ENCODE data around the gene ZNF366.

The ZNF366 gene

GRCh38 chr5:72522607-72523006 lies 15.4 kb upstream of the ZNF366 start:
- no peak for DNase-seq (ENCODE audit: low read depth in 2 of 2)

- no peak for DNase-seq (ENCODE audit: low read depth in 2 of 2)
Measured at GRCh38 chr5:72519111-72519510, 11.9 kb upstream of the ZNF366 start.

DNA sequence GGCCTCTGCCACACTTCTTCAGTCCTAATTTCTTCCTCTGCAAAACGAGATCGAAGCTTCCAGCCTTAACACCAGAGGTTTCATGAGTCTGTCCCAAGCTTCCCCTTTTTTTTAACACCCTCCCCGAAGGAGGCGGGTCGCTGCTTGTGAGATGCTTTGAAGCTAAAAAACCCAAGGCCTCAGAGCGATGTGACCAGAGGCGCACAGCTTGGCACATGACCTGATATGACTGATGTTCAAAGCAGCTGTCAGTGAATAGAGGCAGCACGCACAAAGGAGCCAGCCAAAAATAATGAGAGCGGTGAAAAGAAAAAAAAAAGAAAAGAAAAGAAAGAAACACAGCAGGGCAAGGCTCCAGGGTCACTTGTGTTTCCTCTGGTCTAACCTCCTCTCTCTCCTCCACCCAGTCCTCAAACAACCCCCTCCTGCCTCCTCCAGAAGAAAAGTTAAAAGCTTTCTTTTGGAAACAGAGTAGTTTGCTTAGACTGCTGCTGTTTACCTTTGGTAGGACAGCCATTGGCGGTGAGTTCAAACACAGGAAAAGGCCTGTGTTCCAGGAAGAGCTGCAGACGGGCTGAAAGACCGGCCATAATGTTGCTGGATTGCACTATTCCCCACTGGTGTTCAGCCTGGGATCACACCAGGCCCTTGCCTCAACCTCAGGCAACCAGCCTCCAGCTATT lies 10.9 kb upstream of the ZNF366 start:
- DNase-seq (ENCODE audit: low read depth in 2 of 2) = no peak

GRCh38 chr5:72516916-72517315 lies 9.7 kb upstream of the ZNF366 start:
- no peak for DNase-seq (ENCODE audit: low read depth in 2 of 2)

GRCh38 chr5:72515211-72515610 lies 8.0 kb upstream of the ZNF366 start:
- DNase-seq (ENCODE audit: low read depth in 2 of 2) = no peak

- no peak for DNase-seq (ENCODE audit: low read depth in 2 of 2)
Measured at GRCh38 chr5:72512593-72512860, 5.3 kb upstream of the ZNF366 start.

DNA sequence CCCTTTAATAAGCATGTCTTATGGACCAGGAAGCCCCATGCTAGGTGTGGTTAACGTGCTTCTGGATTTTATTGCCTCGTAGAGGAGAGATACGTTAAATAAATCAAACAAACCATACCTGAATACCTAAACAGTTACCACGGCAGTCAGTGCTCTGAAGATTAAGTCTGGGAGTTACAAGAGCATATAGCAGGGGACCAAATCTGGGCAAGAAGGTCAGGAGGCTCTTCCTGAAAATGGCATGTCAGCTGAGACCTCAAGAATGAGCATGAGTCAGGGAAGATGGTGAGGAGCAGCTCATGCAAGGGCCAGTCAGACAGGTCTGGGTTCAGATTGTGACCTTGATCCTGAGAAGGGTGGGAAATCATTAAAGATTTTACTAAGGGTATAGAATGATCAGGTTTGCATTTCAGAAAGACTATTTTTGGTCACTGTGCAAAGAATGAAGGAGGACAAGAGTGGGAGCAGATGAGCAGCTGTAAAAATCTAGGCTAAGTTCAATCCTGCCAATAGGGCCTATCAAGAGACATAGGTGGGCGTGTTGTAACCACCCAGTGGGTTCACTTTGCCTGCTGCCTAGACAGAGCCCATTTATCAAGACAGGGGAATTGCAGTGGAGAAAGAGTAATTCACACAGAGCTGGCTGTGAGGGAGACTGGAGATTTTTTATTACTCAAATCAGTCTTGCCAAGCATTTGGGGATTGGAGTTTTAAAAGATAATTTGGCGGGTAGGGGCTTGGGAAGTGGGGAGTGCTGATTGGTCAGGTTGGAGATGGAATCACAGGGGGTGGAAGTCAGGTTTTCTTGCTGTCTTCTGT lies 4.8 kb upstream of the ZNF366 start:
- no peak for DNase-seq (ENCODE audit: low read depth in 2 of 2)

GRCh38 chr5:72511366-72511765 lies 4.2 kb upstream of the ZNF366 start:
- DNase-seq (ENCODE audit: low read depth in 2 of 2) = no peak

GRCh38 chr5:72510610-72511181 lies 3.5 kb upstream of the ZNF366 start:
- peak; percentile 50 to 55 for DNase-seq (ENCODE audit: low read depth in 2 of 2)

DNA sequence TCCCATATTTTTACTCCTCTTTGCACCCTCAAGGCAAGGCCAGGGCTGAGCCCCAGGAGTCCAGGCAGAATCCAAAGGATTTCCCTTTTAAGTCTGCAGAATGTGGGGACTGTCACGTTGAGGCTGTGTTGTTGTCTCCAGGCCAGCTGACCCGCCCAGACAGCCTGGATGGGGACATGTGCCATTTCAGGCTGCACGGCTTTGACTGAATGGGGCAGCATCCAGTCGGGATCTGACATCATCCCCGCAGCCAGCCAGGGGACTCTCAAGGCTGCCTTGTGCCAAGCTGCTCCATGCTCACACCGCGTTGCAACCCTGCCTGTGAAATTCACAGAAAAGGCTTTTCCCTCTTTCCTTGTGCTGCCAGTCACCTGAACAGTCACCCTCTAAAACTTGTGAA lies 2.2 kb upstream of the ZNF366 start:
- DNase-seq (ENCODE audit: low read depth in 2 of 2) = no peak

- no peak for DNase-seq (ENCODE audit: low read depth in 2 of 2)
Measured at GRCh38 chr5:72508241-72509170, 1.3 kb upstream of the ZNF366 start.

DNA sequence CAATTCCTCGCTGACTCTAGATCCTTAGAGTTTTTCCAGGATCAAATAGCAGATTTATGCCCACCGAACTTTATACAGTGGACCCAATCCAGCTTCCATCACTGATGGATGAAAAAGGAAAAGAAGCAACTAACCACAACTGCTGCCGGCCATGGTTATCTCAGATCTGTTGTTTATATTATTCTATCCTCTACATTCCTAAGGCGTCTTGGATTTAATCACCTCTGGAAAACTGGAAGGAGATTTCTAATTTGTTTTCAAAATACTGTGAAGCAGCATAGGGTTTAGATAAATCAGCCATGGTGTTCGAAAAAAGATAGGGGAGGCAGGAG lies 663 bp upstream of the ZNF366 start:
- DNase-seq (ENCODE audit: low read depth in 2 of 2) = no peak

DNA sequence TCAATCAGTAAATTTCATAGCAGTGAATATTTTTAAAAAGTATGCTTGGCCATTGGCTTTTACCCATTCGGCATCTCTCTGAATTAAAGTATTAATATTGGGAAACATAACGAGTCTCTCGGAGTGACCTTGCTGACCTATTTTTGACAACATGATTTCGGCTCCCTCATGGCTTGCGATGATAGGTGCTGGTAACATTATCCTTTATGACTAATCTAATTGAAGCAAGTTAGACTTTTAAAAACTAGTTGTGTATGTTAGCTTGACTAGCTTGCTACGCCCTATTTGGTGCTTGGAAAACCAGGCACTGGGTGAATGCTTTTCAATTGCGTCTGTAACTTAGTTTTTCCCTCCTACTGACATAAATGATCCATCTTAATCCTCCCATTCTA lies 1.1 kb downstream of the ZNF366 start:
- no peak for DNase-seq (ENCODE audit: low read depth in 2 of 2)

DNA sequence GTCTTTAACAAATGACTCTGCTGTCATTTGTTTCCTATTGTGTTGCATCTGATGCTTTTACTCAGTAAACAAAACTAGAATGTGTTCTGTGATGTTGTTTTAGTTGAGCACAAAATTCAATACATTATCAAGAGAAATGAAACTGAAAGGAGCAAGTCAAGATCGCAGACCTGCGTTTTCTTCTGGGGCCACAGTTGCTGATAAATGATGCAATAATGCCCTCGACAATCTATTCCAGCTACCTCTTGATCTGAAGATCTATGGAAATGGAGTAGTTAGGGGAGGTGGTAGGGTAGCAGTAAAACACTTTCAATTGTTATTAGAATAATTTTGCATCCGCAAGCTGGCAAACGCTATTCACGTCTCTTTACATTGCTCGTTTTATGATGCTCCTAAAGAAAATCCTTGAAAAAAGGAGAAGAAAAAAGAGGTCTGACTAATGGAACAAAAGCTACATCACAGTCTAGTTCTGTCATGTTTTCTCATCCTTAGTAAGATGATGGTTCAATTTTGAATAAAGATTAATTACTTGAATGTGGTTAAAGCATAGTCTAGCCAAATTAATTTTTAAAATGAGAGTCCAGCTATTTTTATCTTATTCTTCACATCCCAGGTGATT lies 1.6 kb downstream of the ZNF366 start:
- no peak for DNase-seq (ENCODE audit: low read depth in 2 of 2)

DNA sequence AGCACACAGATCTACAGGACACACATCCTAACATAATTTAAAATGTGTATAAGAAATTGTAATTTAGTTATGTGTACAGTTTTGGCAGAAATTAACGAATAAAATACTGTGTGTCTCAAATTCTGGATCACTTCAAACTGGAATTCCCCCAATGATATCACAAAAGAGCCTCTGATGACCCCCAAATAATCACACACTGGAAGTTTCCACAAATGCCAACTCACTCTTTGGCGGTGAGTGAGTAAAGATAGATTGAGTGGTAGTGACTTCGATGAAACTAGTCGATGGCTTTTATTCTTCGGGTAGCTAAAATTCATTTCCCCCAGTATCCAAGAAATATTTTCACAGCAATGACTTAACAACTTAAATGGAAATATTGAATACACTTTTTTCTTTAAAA lies 2.2 kb downstream of the ZNF366 start:
- DNase-seq (ENCODE audit: low read depth in 2 of 2) = no peak

DNA sequence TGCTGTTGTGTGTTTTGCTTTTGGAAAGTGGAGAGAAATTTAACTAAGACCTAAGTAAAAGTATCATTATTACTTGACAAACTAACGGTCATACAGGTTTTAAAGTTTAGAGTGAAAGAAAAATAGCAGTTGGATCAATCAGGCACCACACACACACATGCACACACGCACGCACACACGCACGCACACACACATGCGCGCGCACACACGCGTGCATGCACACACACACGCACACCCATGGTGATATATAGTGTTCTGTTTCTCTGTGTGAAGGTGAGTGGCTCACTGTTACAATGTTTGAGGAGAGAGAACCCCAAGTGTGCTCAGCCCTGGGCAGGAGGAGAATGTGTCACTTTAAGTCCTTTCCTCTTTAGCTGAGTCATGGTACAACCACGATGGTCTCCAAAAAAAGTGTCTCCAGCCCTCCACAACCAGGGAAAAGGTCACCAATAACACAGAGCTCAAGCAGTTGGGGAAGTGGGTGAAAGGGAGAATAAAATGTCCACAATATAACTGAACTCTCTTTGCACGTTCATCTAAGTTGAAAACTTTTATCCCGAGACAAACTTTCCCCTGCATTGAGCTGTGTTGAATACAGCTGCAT lies 3.2 kb downstream of the ZNF366 start:
- no peak for DNase-seq (ENCODE audit: low read depth in 2 of 2)

DNA sequence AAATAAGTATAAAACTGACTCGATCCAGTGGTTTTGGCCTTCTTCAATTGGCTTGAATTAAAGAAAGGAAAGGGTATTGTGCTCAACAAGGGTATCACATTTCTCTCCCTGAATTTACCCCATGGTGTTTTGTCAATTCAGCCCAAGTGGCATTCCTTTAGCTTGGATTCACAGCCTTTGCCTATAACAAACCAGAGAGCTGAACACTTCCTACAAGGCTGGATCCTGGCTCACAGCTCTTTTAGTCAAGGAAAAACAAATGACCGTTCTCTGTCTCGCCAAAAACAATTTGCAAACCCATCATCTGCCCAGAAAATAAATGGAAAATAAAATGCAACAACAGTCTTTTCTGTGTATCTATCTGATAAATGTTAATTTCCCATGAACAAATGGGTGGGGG lies 5.7 kb downstream of the ZNF366 start:
- no peak for DNase-seq (ENCODE audit: low read depth in 2 of 2)

GRCh38 chr5:72499730-72500129 lies 7.5 kb downstream of the ZNF366 start:
- DNase-seq (ENCODE audit: low read depth in 2 of 2) = no peak

DNA sequence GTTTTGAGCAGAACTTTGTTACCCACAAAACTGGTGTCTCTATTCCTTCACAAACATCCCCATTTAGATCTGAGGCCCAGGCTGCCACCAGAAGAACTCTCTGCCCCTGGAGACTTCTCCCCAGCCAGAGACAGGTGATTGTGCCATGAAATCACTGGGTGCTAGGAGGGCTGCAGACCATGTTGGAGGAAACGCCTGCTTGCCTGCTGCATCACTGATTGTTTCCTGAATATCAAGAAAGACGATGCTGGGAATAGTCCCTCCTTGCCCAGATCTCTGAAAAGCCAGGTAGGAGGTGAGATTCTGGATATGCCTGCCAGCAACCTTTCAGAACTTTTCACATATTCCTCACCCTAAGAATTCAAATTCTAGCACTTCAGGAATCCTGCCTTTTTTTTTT lies 8.1 kb downstream of the ZNF366 start:
- no peak for DNase-seq (ENCODE audit: low read depth in 2 of 2)

DNA sequence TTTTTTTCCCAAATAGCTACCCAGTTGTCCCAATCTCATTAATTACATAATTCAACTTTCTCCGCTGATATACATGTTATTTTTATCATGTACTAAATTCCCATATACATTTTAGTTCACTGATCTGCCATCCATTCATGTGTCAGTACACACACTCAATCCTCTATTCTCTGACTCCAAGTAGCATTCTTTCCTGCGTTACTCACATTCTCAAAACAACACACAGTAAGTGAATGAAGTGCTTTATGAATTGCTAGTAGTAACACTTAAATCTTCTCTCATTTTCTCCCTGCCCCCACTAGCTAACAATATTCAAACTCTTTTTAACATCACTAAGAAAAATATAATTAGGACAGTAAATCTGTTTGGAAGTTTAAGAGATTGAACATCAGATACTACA lies 8.9 kb downstream of the ZNF366 start:
- no peak for DNase-seq (ENCODE audit: low read depth in 2 of 2)

DNA sequence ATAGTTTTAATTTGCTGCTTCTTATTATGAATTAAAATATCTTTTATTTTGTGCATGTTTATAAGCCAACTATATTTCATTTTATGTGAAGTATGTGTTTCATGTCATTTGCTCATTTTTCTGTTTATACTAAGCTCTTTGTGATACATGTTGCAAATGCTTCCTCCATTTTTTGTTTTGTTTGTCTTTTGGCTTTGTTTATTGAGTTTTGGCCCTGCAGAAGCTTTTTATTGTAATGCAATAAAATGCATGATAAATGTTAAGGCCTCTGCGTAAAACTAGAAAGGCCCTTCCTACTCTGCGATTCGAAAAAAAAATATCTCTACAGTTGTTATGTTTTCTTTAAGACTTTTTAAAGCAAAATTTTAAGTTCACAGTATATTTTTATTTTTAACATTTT lies 9.4 kb downstream of the ZNF366 start:
- no peak for DNase-seq (ENCODE audit: low read depth in 2 of 2)

DNA sequence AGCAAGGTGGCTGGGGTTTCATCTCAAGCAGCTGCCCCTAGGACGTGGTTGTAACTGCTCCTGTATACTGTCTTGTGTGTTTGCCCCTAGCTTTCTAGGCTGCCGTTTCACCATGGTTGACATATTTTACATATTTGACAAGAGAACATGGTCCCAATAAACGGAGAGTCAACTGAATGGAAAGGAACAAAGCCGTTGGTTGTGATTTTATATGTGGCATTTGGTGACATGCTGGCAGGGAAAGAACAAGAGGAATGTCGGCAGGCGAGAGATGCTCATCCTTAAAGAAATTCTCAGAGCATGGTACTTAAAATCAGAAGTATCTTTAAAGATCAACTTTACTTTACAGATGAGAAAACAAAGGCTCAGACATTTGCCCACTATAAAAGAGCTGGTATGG lies 11.8 kb downstream of the ZNF366 start:
- DNase-seq (ENCODE audit: low read depth in 2 of 2) = no peak

All from fibroblast of skin of left biceps (primary cell).